Measurements from ENCODE around the gene SPOUT1. TPM values are rescaled to one million over a fixed set of nuclear protein-coding genes. Genes with fewer than 3 reads are reported as not detected.

SPOUT1 gene
- total and polyA plus RNA-seq, 2 of the 13 experiments (the other 11 are each of a cell fraction or from before 2014, with no cell fraction given), result 39.0 to 45.8 TPM

- no peak for TF ChIP-seq ZNF597 (CRISPR knock-in tag; IDR thresholded peaks at IDR 0.05)
- no peak for TF ChIP-seq GATAD2A (CRISPR knock-in tag; IDR thresholded peaks at IDR 0.05)
- TF ChIP-seq IRF9 (CRISPR knock-in tag; IDR thresholded peaks at IDR 0.05; ENCODE audit: borderline replicate concordance), result no peak
- no peak for TF ChIP-seq ARID5B (CRISPR knock-in tag; IDR thresholded peaks at IDR 0.05)
- TF ChIP-seq FOSL2 (CRISPR knock-in tag; IDR thresholded peaks at IDR 0.05), result no peak
- TF ChIP-seq CEBPB (IDR thresholded peaks at IDR 0.05; ENCODE audit: borderline replicate concordance, low read depth, low read length), result peak; percentile 28; the same call in 1 of the 2 replicates
- no peak for TF ChIP-seq ZNF282 (IDR thresholded peaks at IDR 0.05; ENCODE audit: partially characterized antibody)
- peak; percentile 56 for TF ChIP-seq ZFP36 (IDR thresholded peaks at IDR 0.05; ENCODE audit: borderline replicate concordance, low read depth, low read length, partially characterized antibody)
- TF ChIP-seq ZBTB39 (CRISPR knock-in tag; IDR thresholded peaks at IDR 0.05), result no peak
- no peak for TF ChIP-seq MXD4 (CRISPR knock-in tag; IDR thresholded peaks at IDR 0.05)
- TF ChIP-seq KIAA2018 (CRISPR knock-in tag; IDR thresholded peaks at IDR 0.05; ENCODE audit: borderline replicate concordance), result no peak
Measured at GRCh38 chr9:128841694-128842492, 12.3 kb upstream of the SPOUT1 start (continued).
